ENCODE data around the gene GULP1. TPM values are rescaled to one million over a fixed set of nuclear protein-coding genes. Genes with fewer than 3 reads are reported as not detected.

Gene GULP1
- total RNA-seq, 4 donors from 2014 or later: 14.3 to 128 (median 95.7) TPM

GRCh38 chr2:188569431-188570165 lies 277.9 kb downstream of the GULP1 start:
- intact Hi-C loops (cut with DNase I; ENCODE audit: low total_unique reads): no loop called here
- TF ChIP-seq POLR2A (IDR thresholded peaks at IDR 0.05): no peak
- TF ChIP-seq, protein P1, sequence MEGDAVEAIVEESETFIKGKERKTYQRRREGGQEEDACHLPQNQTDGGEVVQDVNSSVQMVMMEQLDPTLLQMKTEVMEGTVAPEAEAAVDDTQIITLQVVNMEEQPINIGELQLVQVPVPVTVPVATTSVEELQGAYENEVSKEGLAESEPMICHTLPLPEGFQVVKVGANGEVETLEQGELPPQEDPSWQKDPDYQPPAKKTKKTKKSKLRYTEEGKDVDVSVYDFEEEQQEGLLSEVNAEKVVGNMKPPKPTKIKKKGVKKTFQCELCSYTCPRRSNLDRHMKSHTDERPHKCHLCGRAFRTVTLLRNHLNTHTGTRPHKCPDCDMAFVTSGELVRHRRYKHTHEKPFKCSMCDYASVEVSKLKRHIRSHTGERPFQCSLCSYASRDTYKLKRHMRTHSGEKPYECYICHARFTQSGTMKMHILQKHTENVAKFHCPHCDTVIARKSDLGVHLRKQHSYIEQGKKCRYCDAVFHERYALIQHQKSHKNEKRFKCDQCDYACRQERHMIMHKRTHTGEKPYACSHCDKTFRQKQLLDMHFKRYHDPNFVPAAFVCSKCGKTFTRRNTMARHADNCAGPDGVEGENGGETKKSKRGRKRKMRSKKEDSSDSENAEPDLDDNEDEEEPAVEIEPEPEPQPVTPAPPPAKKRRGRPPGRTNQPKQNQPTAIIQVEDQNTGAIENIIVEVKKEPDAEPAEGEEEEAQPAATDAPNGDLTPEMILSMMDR (IDR thresholded peaks at IDR 0.05): no peak

GRCh38 chr2:188570370-188570769 lies 278.7 kb downstream of the GULP1 start:
- DNase-seq: no peak
- TF ChIP-seq, protein P1 (IDR thresholded peaks at IDR 0.05): no peak
- no peak for TF ChIP-seq POLR2A (IDR thresholded peaks at IDR 0.05)
- Histone ChIP-seq H3K4me3 (no peak overlapping the region), H3K27ac (no peak overlapping the region), H3K9me3 (no peaks in the 10 kb centered on the region), H3K27me3 (no peaks in the 10 kb centered on the region), H3K36me3 (no peaks in the 10 kb centered on the region), H3K4me1 (no peaks in the 10 kb centered on the region)
- intact Hi-C loops (cut with DNase I; ENCODE audit: low total_unique reads): no loop called here

More at GRCh38 chr2:188569431-188570165, 277.9 kb downstream of the GULP1 start:
- Histone ChIP-seq H3K4me1 (no peaks in the 10 kb centered on the region), H3K4me3 (no peak overlapping the region), H3K27ac (no peak overlapping the region), H3K27me3 (no peaks in the 10 kb centered on the region), H3K36me3 (no peaks in the 10 kb centered on the region), H3K9me3 (no peaks in the 10 kb centered on the region)
- DNase-seq: no peak

- Histone ChIP-seq H3K36me3 (no peaks in the 10 kb centered on the region), H3K4me3 (no peak overlapping the region), H3K27me3 (no peaks in the 10 kb centered on the region), H3K27ac (peak overlapping the region in 1 of 2 donors; percentile 2), H3K9me3 (no peaks in the 10 kb centered on the region), H3K4me1 (no peaks in the 10 kb centered on the region)
- no peak for TF ChIP-seq POLR2A (IDR thresholded peaks at IDR 0.05)
- TF ChIP-seq, protein P1 (IDR thresholded peaks at IDR 0.05): no peak
- DNase-seq: no peak
- intact Hi-C loops (cut with DNase I; ENCODE audit: low total_unique reads): no loop called here
Observed at GRCh38 chr2:188571543-188572303, 280.0 kb downstream of the GULP1 start.

GRCh38 chr2:188572592-188572991 lies 280.9 kb downstream of the GULP1 start:
- Histone ChIP-seq H3K4me3 (no peak overlapping the region), H3K27me3 (no peaks in the 10 kb centered on the region), H3K9me3 (no peaks in the 10 kb centered on the region), H3K36me3 (no peaks in the 10 kb centered on the region), H3K4me1 (no peaks in the 10 kb centered on the region), H3K27ac (no peak overlapping the region)
- DNase-seq: no peak
- intact Hi-C loops (cut with DNase I; ENCODE audit: low total_unique reads): no loop called here
- TF ChIP-seq, protein P1 (IDR thresholded peaks at IDR 0.05): no peak
- no peak for TF ChIP-seq POLR2A (IDR thresholded peaks at IDR 0.05)

DNA sequence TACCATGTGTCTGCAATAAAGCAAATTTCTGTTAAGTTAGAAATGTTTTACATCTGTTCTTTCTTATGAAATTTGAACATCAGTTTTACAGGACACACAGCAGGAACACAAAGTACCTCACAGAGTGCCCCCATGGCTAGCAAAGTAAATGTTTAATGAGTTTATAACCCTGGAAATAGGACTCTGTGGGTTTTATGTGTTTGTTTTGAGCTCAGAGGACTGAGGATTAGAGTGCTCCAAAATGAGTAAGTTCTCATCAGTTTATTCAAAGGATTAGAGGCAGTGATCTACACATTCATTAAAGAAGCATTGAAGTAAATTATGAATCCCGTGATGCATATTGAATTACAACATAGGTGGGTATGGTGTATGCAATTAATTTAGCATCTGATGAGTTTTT lies 281.8 kb downstream of the GULP1 start:
- no peaks in the 10 kb centered on the region for H3K27me3 ChIP-seq
- H3K9me3 ChIP-seq: no peaks in the 10 kb centered on the region
- H3K27ac ChIP-seq: no peak overlapping the region
- no peak for DNase-seq
- no peaks in the 10 kb centered on the region for H3K4me1 ChIP-seq
- H3K36me3 ChIP-seq: no peaks in the 10 kb centered on the region
- intact Hi-C loops (cut with DNase I; ENCODE audit: low total_unique reads): no loop called here
- TF ChIP-seq, protein P1 (IDR thresholded peaks at IDR 0.05): no peak
- no peak for TF ChIP-seq POLR2A (IDR thresholded peaks at IDR 0.05)
- no peak overlapping the region for H3K4me3 ChIP-seq

All from uterus (tissue), 4 donors.